ENCODE measurements around the gene CH25H.

- TF ChIP-seq, protein P1, sequence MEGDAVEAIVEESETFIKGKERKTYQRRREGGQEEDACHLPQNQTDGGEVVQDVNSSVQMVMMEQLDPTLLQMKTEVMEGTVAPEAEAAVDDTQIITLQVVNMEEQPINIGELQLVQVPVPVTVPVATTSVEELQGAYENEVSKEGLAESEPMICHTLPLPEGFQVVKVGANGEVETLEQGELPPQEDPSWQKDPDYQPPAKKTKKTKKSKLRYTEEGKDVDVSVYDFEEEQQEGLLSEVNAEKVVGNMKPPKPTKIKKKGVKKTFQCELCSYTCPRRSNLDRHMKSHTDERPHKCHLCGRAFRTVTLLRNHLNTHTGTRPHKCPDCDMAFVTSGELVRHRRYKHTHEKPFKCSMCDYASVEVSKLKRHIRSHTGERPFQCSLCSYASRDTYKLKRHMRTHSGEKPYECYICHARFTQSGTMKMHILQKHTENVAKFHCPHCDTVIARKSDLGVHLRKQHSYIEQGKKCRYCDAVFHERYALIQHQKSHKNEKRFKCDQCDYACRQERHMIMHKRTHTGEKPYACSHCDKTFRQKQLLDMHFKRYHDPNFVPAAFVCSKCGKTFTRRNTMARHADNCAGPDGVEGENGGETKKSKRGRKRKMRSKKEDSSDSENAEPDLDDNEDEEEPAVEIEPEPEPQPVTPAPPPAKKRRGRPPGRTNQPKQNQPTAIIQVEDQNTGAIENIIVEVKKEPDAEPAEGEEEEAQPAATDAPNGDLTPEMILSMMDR (IDR thresholded peaks at IDR 0.05): no peak
- no peak for TF ChIP-seq SMC3 (IDR thresholded peaks at IDR 0.05; ENCODE audit: low read depth, low read length)
- no peak for TF ChIP-seq USF1 (IDR thresholded peaks at IDR 0.05; ENCODE audit: borderline replicate concordance, low read depth)
Observed at GRCh38 chr10:89250865-89251408, 43.8 kb upstream of the CH25H start.
